GM20000 (cell line): Measurements from ENCODE around the gene CSMD2.

Experiments
- DNase-seq: peaks from one replicate; pipeline ENCODE4 v3.0.0; 2012; ENCODE audit warnings: low spot score
- TF ChIP-seq, protein P1 (sequence below): IDR thresholded peaks from 2 replicates; pipeline ENCODE4 v1.5.1; 2012; ENCODE audit warnings: mild to moderate bottlenecking, control low read depth; ENCODE audit errors: extremely low read depth, missing control alignments

CSMD2 gene

DNA sequence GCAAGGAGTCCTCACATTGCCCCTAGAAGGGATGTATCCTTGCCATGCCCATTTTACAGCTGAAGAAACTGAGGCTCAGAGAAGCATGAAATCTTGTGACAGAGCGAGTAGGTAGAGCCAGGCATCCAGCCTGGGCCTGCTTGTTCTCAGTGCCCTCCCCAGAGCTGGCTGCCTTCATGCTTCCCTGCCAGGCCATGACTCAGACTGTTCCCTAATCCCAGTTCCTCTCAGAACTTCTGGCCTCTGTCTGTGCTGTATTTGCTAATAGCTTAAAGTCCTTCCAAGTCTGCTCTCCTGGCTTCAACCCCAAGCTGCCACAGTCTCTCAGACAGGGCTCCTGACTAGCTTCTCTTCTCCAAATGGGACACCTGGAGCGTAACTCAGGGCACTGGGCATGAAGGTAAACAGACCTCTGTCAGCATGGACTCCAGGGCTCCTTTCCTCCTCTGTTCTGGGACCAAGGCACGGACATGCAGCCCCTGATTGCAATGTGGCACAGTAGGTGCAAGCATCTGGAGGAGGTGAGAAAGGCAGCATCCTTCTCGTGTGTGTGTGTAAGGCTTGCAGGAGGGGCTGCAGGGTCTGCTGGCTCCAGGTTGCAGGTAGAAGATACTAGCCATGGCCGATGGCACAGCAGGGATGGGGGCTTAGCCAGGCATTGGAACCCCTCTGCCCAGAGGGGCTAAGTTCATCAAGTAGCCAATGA is 178.5 kb downstream of the CSMD2 start:
- DNase-seq, result no peak

DNA sequence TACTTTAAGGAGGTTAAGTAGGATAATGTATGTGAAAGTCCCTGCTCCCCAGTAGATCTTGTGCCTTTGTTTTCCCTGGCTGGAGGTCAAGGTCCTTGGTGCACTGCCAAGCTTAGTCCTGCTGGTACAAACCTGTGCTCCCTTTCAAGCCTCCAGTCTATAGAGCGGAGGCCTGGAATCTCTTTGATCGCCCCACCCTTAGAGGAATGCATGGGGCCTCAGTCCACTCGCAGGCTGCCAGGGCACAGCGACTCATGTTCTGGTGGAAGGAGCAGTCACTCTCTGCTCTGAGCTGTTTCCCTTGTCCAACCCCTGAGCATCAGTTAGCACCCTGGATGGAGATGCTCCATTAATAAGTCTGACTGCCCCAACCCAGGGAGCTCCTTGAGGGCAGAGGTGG is 179.4 kb downstream of the CSMD2 start:
- TF ChIP-seq, protein P1, sequence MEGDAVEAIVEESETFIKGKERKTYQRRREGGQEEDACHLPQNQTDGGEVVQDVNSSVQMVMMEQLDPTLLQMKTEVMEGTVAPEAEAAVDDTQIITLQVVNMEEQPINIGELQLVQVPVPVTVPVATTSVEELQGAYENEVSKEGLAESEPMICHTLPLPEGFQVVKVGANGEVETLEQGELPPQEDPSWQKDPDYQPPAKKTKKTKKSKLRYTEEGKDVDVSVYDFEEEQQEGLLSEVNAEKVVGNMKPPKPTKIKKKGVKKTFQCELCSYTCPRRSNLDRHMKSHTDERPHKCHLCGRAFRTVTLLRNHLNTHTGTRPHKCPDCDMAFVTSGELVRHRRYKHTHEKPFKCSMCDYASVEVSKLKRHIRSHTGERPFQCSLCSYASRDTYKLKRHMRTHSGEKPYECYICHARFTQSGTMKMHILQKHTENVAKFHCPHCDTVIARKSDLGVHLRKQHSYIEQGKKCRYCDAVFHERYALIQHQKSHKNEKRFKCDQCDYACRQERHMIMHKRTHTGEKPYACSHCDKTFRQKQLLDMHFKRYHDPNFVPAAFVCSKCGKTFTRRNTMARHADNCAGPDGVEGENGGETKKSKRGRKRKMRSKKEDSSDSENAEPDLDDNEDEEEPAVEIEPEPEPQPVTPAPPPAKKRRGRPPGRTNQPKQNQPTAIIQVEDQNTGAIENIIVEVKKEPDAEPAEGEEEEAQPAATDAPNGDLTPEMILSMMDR, result no peak
- no peak for DNase-seq

More for the DNA sequence above, 178.5 kb downstream of the CSMD2 start:
- TF ChIP-seq, protein P1, result no peak

DNA sequence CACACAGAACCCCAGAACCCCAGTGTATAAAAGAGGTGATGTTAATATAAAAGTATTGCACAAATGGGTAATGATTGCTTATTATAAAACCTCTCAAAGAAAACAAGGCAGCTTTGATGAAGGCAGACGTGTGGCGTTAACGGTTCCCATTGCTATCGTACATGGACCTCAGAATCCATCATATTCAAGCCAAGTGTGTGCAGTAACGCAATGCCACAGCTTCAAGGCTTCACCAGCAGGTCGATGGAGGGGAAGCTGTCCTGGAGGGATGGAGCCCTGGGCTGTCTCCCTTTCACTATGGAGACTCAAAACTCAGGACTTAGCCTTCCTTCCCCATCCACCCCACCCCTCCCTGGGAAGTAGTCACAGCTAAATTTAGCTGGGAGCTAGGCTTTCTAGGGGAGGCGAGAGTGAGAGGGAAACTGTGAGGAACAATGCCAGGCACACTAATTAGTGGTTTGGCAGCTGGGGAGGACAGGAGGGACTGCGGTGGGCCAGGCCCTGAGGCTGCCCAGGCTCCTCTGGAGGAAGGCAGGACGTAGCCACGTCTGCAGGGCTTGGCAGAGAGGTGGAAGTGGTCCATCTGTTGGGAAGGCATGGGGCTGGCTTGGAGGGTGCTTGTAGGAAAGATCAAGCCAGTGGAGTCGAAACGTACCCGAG is 180.0 kb downstream of the CSMD2 start:
- TF ChIP-seq, protein P1, result no peak
- DNase-seq, result no peak

DNA sequence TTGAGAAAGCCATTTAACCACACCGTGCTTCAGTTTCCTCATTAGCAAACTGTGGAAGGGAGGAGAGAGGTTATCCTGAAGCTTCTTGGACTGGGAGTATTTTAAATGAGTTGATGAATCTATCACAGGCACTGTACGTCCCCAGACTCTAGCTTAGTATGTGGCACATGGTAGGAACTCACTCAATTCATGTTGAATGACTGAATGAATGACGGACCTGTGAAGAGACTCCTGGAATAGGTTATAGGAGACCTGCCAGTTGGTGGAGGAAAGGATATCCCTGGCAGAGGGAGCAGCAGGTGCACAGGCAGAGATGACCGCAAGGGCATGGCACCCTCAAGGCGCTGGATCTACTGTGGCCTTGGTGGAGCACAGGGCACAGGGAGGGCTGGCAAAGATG is 182.6 kb downstream of the CSMD2 start:
- no peak for DNase-seq
- TF ChIP-seq, protein P1, result no peak

DNA sequence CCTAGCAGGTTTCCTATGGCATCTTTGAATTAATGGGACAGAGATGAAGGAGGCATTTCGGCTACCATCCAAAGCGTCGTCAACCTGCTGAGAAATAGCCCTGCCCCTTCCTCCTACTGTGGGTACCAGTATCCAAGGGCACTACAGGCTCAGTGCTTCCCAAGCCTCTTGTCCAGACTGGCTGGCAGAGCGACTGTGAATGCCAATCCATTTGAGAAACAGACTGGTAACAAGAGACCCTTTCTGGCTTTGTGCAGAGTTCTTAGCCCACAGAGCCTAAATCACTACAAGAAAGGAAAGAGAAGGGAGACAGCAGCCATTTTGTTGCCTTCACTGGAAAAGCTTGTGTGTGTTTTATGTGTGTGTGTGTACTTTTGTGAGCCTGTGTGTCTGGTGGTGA is 185.7 kb downstream of the CSMD2 start:
- DNase-seq, result no peak
- TF ChIP-seq, protein P1, result no peak

DNA sequence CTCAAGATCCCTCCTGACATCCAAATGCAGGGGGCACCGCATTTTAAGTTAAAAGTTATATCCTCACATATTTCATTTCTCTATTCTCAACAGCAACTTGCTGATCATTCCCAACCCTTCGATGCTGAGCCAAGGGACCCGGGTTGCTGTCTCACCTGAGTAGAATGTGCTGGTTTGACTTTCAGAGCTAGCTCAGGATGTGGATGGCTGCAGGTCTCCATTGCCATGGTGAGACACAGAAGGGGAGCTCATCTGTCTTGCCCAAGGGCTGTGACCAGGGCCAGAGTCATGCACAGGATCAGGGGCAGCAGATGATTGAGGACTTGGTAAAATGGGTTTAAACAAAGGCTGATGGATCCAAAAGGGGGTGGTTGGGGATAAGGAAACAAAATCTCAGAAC is 189.1 kb downstream of the CSMD2 start:
- TF ChIP-seq, protein P1, result no peak

DNA sequence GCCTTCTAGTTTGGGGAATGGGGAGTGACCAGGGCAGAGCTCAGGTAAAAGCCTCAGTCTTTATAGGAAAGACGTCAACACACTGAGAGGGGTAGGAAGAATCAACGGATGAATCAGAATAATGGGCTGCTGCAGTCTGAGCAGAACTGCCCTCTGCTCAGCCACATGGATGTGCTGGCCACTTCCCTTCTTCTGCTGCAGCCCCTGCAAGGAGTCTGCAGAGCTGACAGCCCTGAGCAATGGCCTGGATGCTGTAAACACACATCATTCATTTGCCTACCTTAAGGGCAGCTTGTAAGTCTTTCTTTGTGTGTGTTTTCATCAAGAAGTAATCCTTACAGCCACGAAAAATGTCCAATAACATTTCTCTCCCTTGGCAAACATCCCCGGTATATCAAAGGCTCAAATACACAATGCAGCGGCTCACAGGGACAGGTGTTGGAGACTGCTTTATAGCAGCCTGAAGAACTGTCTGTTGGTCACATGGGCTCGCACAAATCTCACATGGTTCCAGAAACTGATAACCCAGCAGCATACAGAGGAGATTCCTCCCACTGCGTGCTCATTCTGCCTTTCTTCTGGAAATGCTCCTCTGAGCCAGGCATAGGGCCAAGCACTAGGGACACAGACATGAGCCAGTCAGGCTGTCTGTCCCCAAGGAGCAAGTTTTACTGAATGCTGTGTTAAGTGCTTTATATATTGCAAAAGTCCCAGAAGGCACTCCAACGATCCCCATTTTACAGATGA is 191.1 kb downstream of the CSMD2 start:
- TF ChIP-seq, protein P1, result no peak
- DNase-seq, result no peak

More for the DNA sequence above, 189.1 kb downstream of the CSMD2 start:
- DNase-seq, result no peak
